Measurements from ENCODE around the gene MLEC.
"Not testable (repeated sequence)": the region's sequence is repeated elsewhere in the genome, so short reads cannot be mapped to it uniquely, and the experiment has no call there.

Gene MLEC

DNA sequence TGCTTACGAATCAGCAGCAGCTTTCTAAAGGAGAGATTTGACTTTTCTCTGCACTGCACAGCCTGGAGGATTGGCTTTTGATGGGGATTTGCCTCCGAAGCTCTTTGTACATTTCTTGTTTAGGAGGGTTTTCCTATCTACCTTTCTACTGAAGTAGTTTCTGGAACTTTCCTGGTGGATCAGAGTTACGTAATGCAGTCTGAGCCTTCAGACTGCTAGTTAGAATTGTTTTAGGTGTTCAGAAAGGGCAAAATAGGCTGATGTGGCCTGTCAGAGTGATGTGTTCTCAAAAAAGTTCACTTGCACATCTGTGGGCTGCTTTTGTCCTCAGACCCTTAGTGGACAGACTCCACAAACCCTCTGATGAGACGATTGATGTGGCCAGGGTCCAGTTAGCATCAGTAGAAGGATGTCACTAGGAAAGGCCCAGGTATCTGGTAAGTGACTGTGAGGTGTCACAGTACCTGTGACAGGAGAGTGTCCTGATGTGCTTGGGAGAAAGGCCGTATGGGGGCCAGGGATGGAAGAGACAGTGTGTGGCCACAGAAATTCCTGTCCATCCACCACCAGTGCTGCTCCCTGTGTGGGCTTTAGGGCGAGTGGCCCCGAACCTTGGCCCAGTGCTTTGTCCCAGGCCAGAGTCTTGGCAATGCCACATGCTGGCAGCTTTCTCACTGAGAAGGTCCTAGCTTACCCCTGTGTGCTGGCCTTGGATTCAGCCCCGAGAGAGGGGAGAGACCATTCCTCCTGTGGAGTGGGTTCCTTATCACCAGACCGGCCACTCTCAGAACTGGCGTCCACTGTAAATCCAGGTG lies 34.2 kb downstream of the MLEC start:
- DNase-seq (ENCODE audit: low read depth): no peak

DNA sequence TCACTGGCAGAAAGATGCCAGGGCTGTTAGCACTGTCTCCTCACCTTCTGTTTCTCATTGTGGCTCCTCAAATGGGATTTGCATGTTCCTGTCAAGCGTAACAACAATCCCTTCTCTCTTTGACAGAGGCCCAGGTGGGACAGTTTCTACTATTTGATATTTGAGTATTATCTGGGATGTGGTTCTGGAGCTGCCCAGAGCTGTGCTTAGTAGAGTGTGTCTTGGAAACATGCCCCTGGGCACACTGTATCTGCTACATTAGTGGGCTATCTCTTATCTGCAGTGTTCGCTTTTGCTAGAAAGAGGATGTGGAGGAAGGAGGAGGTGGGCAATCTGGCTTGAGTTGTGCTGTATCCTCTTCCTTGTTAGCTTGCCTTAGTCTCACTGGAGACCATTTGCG lies 34.9 kb downstream of the MLEC start:
- DNase-seq (ENCODE audit: low read depth): no peak

DNA sequence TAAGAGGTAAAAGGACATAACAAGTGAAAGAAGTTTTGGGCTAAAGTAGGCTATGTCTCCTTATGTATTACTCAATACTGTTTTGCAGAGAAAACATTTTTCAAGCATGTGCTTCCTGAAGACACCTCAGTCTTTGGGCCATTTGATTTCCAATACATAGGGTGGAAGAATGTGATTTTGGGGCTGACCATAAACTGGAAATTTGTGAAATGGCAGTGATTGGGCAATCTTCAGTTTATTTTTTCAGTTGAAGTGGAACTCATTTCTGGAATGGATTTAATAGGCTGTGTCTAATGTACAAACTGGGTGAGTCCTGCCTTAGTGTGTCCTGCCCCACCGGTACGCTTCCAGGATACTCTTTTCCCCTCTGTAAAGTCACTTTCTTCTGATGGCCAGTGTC lies 35.8 kb downstream of the MLEC start:
- no peak for DNase-seq (ENCODE audit: low read depth)

DNA sequence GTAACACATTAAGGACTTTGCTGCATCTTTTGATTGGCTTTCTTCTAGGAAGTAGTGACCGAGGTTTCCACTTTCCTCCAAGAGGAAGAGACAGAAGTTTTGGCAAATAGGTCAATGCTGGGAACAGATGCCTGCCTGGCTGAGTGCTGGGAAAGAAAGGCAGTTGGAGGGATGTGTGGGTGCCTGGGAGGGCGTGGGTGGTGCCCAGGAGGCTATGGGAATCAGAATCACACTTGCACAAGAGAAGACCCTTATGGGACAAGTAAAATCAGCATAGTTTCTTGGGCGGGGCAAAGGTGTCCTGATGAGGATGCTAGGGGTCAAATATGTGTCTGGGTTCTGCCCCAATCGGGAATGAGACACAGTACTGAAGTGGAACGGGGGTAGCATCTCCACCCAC lies 37.8 kb downstream of the MLEC start:
- DNase-seq (ENCODE audit: low read depth): no peak

DNA sequence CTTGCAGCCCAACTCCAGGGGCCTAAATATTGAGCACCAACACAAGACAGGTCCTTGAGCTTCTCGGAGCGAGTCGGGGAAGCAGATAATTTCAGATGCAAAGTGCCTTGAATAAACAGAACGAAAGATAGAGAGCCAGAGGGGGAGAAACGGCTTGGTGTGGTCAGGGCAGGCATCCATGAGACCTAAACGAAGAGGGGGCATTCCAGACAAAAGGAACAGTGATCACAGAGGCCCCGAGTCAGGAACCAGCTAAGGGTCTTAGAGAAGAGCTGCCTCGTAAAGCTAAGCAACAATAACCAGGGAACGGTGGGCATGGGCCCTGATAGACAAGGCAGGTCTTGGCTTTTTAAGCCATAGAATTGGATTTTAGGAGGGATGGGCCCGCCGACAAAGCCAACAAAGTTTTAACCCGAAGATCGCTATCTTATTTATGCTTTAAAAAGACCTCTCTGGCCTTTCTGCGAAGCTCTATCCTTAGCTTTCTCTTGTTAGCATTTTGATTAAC lies 38.3 kb downstream of the MLEC start:
- DNase-seq (ENCODE audit: low read depth): no peak

DNA sequence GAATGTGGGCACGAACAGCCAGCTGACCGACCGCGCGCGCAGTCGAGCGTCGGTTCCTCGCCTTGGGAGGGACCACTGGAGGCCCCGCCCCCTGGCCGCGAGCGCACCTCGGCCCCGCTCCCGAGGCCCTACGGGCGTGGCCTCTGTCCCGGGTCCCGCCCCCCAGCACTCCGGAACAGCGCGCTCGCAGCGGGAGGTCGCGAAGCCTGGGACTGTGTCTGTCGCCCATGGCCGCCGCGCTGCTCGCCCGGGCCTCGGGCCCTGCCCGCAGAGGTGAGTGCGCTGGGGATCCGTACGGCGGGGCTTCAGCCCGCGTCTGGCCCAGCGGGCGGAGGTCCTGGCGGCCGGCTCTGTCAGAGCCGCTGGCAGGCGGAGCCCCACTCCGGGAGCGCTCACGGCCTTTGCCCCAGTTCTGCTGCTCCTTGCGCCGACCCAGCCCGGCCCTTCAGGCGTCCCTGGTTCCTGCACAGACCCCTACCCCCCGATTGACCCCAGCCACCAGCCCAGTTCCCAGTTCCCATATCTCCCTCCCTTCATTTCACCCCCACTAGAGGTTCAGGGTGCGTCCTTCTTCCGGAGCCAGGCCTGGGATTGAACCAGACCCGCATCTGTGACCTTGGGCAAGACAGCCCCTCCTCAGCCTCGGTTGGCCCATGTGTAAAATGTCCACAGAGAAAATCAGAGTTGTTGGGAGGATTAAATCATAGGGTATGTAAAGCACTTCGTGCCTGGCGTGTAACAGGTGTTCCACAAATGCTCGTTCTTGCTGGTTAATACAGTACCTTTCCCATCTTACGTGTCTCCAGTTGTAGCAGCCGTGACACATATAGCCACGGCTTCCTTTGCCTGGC lies 38.9 kb downstream of the MLEC start, which contains the start of gene ACADS:
Gene ACADS (plus strand): TSS at position 168 of the 851 bp plus-strand sequence. CDS start 60 bp downstream, at position 228.
- peak; percentile 80 for DNase-seq (ENCODE audit: low read depth)

DNA sequence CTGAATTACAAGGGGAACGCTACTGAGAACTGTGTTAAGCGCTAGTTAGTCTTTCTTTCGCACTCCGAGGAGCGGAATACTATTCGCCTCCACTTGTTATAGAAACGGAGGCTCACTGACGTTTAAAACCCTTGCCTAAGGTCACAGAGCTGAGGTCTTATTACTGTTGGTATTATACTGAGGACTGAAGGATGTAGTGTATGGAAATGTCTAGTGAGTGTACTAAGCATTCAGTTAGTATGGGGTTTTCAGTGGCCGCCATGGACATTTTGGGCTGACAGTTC lies 39.5 kb downstream of the MLEC start:
- no peak for DNase-seq (ENCODE audit: low read depth)

DNA sequence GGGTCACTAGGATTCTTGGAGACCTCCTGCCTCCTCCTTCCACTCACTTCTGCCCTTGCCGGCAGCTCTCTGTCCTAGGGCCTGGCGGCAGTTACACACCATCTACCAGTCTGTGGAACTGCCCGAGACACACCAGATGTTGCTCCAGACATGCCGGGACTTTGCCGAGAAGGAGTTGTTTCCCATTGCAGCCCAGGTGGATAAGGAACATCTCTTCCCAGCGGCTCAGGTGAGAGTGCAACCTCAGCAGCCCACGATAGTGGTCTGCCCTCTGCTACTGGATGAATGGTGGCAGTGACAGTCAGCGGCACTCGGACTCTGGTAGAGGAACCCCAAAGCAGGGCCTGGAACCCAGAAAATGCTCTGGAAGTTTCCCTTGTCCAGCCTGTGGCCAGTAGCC lies 40.0 kb downstream of the MLEC start:
- no peak for DNase-seq (ENCODE audit: low read depth)

DNA sequence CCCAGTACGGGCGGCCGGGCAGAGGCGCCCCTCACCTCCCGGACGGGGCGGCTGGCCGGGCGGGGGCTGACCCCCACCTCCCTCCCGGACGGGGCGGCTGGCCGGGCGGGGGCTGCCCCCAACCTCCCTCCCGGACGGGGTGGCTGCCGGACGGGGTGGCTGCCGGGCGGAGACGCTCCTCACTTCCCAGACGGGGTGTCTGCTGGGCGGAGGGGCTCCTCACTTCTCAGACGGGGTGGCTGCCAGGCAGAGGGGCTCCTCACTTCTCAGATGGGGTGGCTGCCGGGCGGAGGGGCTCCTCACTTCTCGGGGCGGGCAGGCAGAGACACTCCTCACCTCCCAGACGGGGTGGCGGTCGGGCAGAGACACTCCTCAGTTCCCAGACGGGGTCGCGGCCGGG lies 45.2 kb downstream of the MLEC start:
- DNase-seq (ENCODE audit: low read depth): not testable (repeated sequence)

DNA sequence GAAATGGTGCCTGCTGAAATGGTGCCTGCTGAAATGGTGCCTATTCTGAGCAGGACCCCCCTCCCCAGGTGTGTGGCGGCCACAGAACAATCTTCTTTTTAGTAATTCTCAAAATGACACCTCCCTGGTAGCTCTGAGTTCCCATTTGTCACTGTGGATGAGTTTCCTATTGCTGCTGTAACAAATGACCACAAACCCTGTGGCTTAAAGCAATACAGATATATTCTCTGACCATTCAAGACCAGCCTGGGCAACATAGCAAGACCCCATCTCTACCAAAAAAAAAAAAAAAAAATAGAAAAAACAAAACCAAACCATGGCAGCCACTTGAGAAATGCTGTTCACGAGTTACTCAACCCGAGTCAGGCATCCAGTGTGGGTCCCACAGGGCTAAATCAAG lies 46.6 kb downstream of the MLEC start:
- DNase-seq (ENCODE audit: low read depth): no peak

DNA sequence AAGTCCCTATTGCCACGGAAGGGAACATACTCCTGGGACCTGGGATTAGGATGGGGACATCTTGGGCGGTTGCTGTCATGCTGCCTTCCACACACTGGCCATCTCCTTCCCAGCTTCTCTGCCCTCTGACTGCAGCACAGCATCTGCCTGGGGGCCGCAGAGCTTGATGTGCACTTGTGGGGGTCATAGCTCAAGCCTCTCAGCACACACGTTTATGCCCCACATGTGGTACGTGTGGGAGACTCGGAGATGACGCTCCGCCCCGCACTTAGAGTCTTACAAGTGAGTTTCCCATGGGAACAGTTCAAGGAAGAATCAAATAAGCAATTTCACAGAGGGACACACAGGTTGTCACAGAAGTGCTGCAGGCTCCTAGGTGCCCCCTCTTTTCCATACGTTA lies 47.3 kb downstream of the MLEC start:
- no peak for DNase-seq (ENCODE audit: low read depth)

DNA sequence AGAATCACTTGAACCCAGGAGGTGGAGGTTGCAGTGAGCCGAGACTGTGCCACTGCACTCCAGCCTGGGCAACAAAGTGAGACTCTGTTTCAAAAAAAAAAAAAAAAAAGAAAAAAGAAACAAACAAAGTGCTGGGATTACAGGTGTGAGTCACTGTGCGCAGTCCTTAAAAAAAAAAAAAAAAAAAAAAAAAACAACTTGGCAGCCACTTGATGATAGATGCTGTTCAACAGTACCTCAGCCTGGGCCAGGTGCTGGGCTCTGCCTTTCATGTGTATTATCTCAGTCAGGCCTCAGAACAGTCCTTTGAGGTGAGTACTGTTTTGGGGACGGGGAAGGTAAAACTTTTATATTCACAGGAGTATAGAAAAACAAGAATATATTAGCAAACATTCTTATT lies 48.2 kb downstream of the MLEC start:
- no peak for DNase-seq (ENCODE audit: low read depth)

DNA sequence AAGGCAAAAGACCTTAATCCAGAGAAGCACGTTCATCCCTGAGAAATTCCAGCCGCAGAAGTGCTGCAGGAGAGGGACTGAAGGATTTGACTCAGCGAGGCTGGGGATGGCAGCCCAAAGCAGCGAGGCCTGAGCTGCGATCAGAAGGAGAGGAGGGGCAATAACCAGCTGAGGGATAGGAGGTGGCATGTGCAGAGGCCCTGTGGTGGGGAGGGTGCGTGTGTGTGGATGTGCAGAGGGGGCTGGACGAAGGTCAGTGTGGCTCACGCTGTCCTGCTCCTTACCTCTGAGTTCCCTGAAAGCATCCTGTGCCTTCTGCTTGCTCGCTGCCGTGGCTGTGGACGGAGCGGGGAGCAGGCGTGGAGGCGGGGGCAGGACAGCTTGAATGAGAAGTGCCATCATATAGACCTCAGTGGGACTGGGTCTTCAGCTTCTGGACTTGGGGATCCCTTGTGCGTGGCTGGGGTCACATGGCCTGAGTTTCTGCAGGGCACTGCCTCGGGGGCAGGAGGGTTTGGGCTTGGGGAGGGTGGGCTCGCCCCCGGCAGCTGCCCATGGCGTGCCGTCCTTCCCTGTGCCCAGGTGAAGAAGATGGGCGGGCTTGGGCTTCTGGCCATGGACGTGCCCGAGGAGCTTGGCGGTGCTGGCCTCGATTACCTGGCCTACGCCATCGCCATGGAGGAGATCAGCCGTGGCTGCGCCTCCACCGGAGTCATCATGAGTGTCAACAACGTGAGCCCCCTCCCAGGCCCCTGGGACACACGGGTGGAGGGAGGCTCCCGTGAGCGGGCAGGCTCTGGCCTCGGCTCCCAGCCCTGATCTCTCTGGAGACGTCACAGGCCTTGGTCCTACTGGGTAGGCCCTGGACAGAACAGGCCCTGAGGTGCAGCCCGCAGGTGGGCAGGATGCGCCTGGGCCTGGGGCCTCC lies 49.7 kb downstream of the MLEC start:
- no peak for DNase-seq (ENCODE audit: low read depth)

DNA sequence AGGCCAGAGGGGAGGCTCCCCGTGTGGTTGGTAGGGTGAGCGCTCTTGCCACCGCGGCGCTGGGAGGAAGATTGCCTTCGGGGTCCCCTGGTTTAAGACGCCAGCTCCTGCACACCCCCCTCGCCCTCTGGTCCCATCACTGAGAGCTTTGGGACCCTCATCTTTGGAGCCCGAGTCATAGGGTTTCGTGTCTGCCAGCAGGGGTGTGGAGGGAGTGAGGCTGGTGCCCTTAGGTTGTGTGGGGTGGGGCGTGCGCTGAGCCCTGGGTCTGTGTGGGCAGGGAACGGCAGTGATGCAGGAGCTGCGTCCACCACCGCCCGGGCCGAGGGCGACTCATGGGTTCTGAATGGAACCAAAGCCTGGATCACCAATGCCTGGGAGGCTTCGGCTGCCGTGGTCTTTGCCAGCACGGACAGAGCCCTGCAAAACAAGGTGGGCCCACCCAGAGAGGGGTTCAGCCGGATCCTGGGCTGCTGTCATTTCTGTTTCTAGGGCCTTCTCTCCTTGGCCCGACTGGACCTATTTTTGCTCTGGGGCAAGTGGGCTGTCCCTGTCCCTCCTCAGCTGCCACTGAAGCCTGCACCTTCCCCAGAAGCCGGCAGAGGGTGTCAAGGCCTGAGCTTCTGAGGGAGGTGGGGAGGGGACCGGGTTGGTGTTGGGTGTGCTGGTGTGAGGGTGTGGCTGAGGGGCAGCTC lies 50.8 kb downstream of the MLEC start:
- no peak for DNase-seq (ENCODE audit: low read depth)

DNA sequence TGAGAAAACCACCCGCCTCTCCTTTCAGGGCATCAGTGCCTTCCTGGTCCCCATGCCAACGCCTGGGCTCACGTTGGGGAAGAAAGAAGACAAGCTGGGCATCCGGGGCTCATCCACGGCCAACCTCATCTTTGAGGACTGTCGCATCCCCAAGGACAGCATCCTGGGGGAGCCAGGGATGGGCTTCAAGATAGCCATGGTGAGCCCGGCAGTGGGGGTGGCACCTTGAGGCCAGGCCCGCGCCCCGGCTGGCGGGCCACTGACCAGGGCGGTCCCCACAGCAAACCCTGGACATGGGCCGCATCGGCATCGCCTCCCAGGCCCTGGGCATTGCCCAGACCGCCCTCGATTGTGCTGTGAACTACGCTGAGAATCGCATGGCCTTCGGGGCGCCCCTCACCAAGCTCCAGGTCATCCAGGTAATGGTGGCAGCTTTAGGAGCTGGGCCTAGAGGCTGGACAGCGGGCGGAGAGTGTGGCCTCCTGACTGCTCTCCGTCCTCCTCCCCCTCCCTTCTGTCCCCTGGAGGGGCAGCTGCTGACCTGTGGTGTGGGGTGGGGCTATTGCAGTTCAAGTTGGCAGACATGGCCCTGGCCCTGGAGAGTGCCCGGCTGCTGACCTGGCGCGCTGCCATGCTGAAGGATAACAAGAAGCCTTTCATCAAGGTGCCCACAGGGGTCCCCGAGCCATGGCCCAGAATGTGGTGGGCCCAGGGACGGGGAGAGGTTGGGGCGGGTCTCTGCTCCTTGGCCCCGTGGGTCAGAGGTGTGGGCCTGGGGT lies 51.5 kb downstream of the MLEC start:
- DNase-seq (ENCODE audit: low read depth): no peak

DNA sequence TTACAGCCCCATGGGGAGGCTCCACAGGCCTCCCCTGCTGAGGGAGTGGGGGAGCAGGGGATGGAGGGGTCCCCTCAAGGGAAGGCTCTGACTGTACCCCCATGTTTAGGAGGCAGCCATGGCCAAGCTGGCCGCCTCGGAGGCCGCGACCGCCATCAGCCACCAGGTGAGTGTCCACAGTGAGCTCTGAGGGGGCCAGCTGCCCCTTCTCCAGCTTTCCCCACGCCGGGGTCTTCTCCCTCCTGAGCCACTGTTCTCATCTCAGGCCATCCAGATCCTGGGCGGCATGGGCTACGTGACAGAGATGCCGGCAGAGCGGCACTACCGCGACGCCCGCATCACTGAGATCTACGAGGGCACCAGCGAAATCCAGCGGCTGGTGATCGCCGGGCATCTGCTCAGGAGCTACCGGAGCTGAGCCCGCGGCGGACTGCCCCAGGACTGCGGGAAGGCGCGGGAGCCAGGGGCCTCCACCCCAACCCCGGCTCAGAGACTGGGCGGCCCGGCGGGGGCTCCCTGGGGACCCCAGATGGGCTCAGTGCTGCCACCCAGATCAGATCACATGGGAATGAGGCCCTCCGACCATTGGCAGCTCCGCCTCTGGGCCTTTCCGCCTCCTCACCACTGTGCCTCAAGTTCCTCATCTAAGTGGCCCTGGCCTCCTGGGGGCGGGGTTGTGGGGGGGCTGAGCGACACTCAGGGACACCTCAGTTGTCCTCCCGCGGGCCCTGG lies 52.2 kb downstream of the MLEC start:
- DNase-seq (ENCODE audit: low read depth): no peak

DNA sequence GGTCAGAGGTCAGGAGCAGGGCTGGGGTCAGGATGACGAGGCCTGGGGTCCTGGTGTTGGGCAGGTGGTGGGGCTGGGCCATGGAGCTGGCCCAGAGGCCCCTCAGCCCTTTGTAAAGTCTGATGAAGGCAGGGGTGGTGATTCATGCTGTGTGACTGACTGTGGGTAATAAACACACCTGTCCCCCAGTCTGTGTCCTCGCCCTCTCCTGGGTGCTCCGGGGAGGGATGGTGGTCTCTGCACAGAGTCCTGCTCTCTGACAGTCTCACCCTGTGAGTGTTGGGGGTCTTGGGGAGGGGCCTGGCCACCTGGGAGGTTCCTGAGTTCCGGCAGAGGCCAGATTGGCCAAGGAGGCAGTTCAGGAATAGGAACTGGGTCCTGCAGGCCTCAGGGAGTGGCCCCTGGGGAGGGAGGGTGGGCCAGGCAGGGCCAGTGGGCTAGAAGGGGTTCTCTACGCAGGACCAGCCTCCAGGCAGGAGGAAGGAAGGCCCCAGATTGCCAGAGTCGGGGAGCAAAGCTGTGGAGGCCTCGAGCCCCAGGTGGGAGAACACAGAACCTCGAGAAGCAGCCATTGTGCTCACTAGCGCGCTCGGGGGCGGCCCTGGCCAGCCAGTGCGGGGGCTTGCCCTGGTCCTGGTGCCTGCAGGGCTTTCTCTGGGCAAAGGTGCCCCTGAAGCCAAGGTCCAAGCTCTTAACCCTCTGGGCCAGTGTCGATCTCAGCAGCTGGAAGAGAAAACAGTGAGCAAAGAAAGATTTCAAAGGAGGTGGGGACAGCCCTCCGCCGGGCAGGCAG lies 53.1 kb downstream of the MLEC start:
- no peak for DNase-seq (ENCODE audit: low read depth)

DNA sequence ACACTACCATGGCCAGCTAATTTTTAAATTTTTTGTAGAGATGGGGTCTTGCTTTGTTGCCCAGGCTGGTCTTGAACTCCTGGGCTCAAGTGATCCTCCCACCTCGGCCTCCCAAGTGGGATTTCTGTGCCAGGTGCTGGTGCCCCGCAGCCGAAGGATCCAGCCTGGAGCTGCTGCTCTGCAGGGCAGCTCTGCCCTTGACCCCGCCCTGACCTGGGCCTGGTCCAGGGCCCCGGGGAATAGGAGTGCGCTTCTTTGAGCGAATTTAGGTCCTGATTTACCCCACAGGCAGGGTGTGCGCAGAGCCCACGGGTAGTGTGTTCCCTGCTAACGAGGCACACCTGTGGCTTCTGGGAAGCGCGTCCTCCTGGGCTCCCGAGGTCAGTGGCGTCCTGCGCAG lies 53.9 kb downstream of the MLEC start:
- DNase-seq (ENCODE audit: low read depth): no peak
